HEK293 (cell line): ENCODE measurements around the gene RTN1.

ENCODE experiments used
- CTCF ChIA-PET: fragments of 350-600 bp; formaldehyde crosslinking; extraction: SDS; loops from one replicate; lab custom pipeline; 2021; ENCODE audit warnings: antibody characterized with exemption; lab: Yijun Ruan, JAX
- POLR2A ChIA-PET: fragments of 300-600 bp; formaldehyde crosslinking; extraction: SDS; loops from one replicate; lab custom pipeline; 2020; ENCODE audit warnings: antibody characterized with exemption, inconsistent platforms; lab: Yijun Ruan, JAX
- H3K27ac ChIP-seq: fragments of 200-500 bp; sonication (Bioruptor generic); 2 replicates; pipeline ENCODE4 v1.5.1; 2014; ENCODE audit warnings: low read depth, low read length, control low read depth, inconsistent platforms; ENCODE audit errors: extremely low read depth
- H3K36me3 ChIP-seq, 2 experiments: fragments of 200-500 bp in 1 of 2; sonication (Bioruptor generic) in 1 of 2; 1 replicate in 1 of 2; 2 replicates in 1 of 2; pipeline ENCODE4 v1.5.1; 2014 to 2017; ENCODE audit warnings: inconsistent platforms in 2 of 2, low read length in 2 of 2; ENCODE audit not compliant: control insufficient read depth in 2 of 2, insufficient read depth in 1 of 2
- H3K4me1 ChIP-seq: fragments of 200-500 bp; sonication (Bioruptor generic); 2 replicates; pipeline ENCODE4 v1.5.1; 2014; ENCODE audit warnings: mild to moderate bottlenecking, low read length, inconsistent platforms; ENCODE audit not compliant: control insufficient read depth, insufficient read depth
- H3K4me3 ChIP-seq: 2 replicates; pipeline ENCODE4 v1.5.1; 2011; ENCODE audit warnings: low read depth, mild to moderate bottlenecking, control low read depth, low read length, moderate library complexity
- H3K9me3 ChIP-seq: fragments of 200-500 bp; sonication (Bioruptor generic); 2 replicates; pipeline ENCODE4 v1.5.1; 2014; ENCODE audit warnings: low read depth, low read length, inconsistent platforms; ENCODE audit not compliant: control insufficient read depth, insufficient read depth
- OSR2 ChIP-seq: fragments of 450-650 bp; formaldehyde crosslinking; IDR thresholded peaks from 2 replicates; pipeline ENCODE4 v1.5.1; 2016; ENCODE audit warnings: missing biosample characterization, missing genetic modification characterization
- REPIN1 ChIP-seq: fragments of 450-650 bp; formaldehyde crosslinking; IDR thresholded peaks from 2 replicates; pipeline ENCODE4 v1.5.1; 2017; ENCODE audit warnings: missing biosample characterization, missing genetic modification characterization, low read depth
- SALL2 ChIP-seq: fragments of 450-650 bp; formaldehyde crosslinking; IDR thresholded peaks from 2 replicates; pipeline ENCODE4 v1.5.0; 2017; ENCODE audit warnings: missing biosample characterization, mild to moderate bottlenecking, missing genetic modification characterization, borderline replicate concordance
- ZFP37 ChIP-seq: fragments of 450-650 bp; formaldehyde crosslinking; IDR thresholded peaks from 2 replicates; pipeline ENCODE4 v1.5.1; 2016; ENCODE audit warnings: missing biosample characterization, missing genetic modification characterization
- ZIC2 ChIP-seq: fragments of 450-650 bp; formaldehyde crosslinking; IDR thresholded peaks from 2 replicates; pipeline ENCODE4 v1.5.1; 2016; ENCODE audit warnings: missing biosample characterization, missing genetic modification characterization
- ZNF112 ChIP-seq: fragments of 450-650 bp; formaldehyde crosslinking; IDR thresholded peaks from 2 replicates; pipeline ENCODE4 v1.5.0; 2017; ENCODE audit warnings: missing biosample characterization, missing genetic modification characterization
- ZNF157 ChIP-seq: fragments of 450-650 bp; formaldehyde crosslinking; IDR thresholded peaks from 2 replicates; pipeline ENCODE4 v1.5.1; 2016; ENCODE audit warnings: missing biosample characterization, missing genetic modification characterization
- ZNF324 ChIP-seq: fragments of 450-650 bp; formaldehyde crosslinking; IDR thresholded peaks from 2 replicates; pipeline ENCODE4 v1.5.1; 2016; ENCODE audit warnings: missing biosample characterization, missing genetic modification characterization
- ZNF350 ChIP-seq: fragments of 450-650 bp; formaldehyde crosslinking; IDR thresholded peaks from 2 replicates; pipeline ENCODE4 v1.5.0; 2017; ENCODE audit warnings: missing biosample characterization, mild to moderate bottlenecking, missing genetic modification characterization
- ZNF510 ChIP-seq: fragments of 450-650 bp; formaldehyde crosslinking; IDR thresholded peaks from 2 replicates; pipeline ENCODE4 v1.5.1; 2018; ENCODE audit warnings: mild to moderate bottlenecking, missing genetic modification characterization, missing biosample characterization; ENCODE audit not compliant: insufficient replicate concordance
- ZNF521 ChIP-seq: fragments of 450-650 bp; formaldehyde crosslinking; IDR thresholded peaks from 2 replicates; pipeline ENCODE4 v1.5.1; 2017; ENCODE audit warnings: missing biosample characterization, mild to moderate bottlenecking, missing genetic modification characterization
- ZNF548 ChIP-seq: fragments of 450-650 bp; formaldehyde crosslinking; IDR thresholded peaks from 2 replicates; pipeline ENCODE4 v1.5.1; 2016; ENCODE audit warnings: missing biosample characterization, missing genetic modification characterization
- ZNF610 ChIP-seq: fragments of 450-650 bp; formaldehyde crosslinking; IDR thresholded peaks from 2 replicates; pipeline ENCODE4 v1.5.1; 2016; ENCODE audit warnings: missing biosample characterization, missing genetic modification characterization, borderline replicate concordance
- ZNF768 ChIP-seq: fragments of 450-650 bp; formaldehyde crosslinking; IDR thresholded peaks from 2 replicates; pipeline ENCODE4 v1.5.1; 2018; ENCODE audit warnings: missing biosample characterization, mild to moderate bottlenecking, missing genetic modification characterization
- TF ChIP-seq, protein P1 (sequence below): fragments of 450-650 bp; formaldehyde crosslinking; IDR thresholded peaks from 2 replicates; pipeline ENCODE4 v1.5.1; 2016; ENCODE audit warnings: missing biosample characterization, missing genetic modification characterization
- TF ChIP-seq, protein P2 (sequence below): fragments of 450-650 bp; formaldehyde crosslinking; IDR thresholded peaks from 2 replicates; pipeline ENCODE4 v1.5.1; 2016; ENCODE audit warnings: missing biosample characterization, missing genetic modification characterization
- TF ChIP-seq, protein P3 (sequence below): fragments of 450-650 bp; formaldehyde crosslinking; IDR thresholded peaks from 2 replicates; pipeline ENCODE4 v1.5.1; 2016; ENCODE audit warnings: missing biosample characterization, missing genetic modification characterization
- TF ChIP-seq, protein P4 (sequence below): fragments of 450-650 bp; formaldehyde crosslinking; IDR thresholded peaks from 2 replicates; pipeline ENCODE4 v1.5.1; 2017; ENCODE audit warnings: missing biosample characterization, missing genetic modification characterization

The RTN1 gene

DNA sequence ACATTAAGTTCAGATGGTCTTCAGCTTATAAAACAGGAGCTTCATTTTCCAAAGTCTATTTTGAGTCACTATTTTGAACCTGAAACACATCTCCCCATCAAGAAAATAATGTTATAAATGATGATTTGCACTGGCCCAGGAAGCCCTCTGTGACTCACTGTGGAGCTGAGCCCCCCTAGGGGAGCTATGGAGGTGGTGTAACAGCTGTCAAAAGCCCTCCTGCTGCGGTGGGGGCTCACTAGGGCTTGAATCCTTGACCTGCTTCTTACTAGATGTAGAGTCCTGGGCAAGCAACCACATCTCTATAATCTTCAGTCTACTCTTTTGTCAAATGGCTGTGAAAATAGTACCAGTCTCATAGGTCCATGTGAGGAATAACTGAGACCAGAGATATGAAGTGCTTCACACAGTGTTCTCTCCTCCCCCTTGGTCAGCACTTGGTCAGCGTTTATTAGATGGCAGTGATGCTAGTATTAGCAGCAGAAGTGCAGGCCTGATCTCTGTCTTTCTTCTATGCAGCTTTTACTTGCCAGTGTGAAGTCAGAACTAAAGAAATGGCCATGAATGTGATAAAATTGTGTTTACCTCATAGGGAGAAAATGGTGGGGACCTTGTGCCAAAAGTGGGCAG, 83.4 kb downstream of the RTN1 start:
- H3K4me1 ChIP-seq: 0 out of 2 replicates have a peak, but pooled peaks cover 2% of the 10 kb centered on the region
- H3K27ac ChIP-seq: no peak overlapping the region
- ChIA-PET CTCF (interaction anchor here (0.6 to 1.9 kb wide), 2 partner anchors 10 to 13 kb away, joined by 3 to 9 read pairs; no protein-coding TSS in a partner anchor), POLR2A (no interaction called here)
- no peaks in the 10 kb centered on the region for H3K9me3 ChIP-seq
- TF ChIP-seq ZNF157 (tag by site-specific recombination): no peak
- TF ChIP-seq, protein P1, sequence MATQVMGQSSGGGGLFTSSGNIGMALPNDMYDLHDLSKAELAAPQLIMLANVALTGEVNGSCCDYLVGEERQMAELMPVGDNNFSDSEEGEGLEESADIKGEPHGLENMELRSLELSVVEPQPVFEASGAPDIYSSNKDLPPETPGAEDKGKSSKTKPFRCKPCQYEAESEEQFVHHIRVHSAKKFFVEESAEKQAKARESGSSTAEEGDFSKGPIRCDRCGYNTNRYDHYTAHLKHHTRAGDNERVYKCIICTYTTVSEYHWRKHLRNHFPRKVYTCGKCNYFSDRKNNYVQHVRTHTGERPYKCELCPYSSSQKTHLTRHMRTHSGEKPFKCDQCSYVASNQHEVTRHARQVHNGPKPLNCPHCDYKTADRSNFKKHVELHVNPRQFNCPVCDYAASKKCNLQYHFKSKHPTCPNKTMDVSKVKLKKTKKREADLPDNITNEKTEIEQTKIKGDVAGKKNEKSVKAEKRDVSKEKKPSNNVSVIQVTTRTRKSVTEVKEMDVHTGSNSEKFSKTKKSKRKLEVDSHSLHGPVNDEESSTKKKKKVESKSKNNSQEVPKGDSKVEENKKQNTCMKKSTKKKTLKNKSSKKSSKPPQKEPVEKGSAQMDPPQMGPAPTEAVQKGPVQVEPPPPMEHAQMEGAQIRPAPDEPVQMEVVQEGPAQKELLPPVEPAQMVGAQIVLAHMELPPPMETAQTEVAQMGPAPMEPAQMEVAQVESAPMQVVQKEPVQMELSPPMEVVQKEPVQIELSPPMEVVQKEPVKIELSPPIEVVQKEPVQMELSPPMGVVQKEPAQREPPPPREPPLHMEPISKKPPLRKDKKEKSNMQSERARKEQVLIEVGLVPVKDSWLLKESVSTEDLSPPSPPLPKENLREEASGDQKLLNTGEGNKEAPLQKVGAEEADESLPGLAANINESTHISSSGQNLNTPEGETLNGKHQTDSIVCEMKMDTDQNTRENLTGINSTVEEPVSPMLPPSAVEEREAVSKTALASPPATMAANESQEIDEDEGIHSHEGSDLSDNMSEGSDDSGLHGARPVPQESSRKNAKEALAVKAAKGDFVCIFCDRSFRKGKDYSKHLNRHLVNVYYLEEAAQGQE (tag by site-specific recombination): peak; percentile 52; the same call in 1 of the 2 replicates
- no peaks in the 10 kb centered on the region for H3K36me3 ChIP-seq
- no peak overlapping the region for H3K4me3 ChIP-seq

DNA sequence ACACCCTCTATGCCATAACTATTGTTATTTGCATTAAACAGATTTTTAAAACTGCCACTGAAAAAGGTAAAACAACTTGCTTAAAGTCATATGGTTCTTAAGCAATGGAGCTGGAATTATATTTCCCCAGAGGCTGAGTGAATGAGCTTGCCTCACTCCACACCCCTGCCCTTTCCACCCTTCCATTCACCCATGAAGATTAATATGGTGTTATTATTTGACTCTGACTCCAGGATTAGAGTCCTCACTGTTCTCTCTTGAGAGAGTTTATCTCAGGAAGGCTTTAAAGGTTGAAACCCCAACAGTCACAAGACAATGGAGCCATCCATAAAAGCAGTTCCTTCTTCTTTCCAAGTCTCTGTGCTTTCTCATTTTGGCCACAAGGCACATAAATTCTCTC, 84.9 kb downstream of the RTN1 start:
- Histone ChIP-seq H3K4me1 (0 out of 2 replicates have a peak, but pooled peaks cover 3% of the 10 kb centered on the region), H3K36me3 (no peaks in the 10 kb centered on the region), H3K27ac (no peak overlapping the region), H3K9me3 (no peaks in the 10 kb centered on the region), H3K4me3 (no peak overlapping the region)
- CTCF ChIA-PET: interaction anchor here (1.9 kb wide), 1 partner anchor 11 kb away, joined by 9 read pairs; no protein-coding TSS in a partner anchor
- POLR2A ChIA-PET: no interaction called here
- TF ChIP-seq ZNF350 (tag by site-specific recombination) (no peak), ZNF768 (tag by site-specific recombination) (no peak), ZNF610 (tag by site-specific recombination) (no peak), ZNF521 (no peak), ZNF112 (no peak), SALL2 (no peak), ZNF324 (no peak), REPIN1 (tag by site-specific recombination) (no peak), ZNF510 (tag by site-specific recombination) (no peak), ZFP37 (tag by site-specific recombination) (no peak)
- TF ChIP-seq, protein P2, sequence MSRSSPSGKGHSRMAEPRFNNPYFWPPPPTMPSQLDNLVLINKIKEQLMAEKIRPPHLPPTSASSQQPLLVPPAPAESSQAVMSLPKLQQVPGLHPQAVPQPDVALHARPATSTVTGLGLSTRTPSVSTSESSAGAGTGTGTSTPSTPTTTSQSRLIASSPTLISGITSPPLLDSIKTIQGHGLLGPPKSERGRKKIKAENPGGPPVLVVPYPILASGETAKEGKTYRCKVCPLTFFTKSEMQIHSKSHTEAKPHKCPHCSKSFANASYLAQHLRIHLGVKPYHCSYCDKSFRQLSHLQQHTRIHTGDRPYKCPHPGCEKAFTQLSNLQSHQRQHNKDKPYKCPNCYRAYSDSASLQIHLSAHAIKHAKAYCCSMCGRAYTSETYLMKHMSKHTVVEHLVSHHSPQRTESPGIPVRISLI: no peak
- TF ChIP-seq, protein P3, sequence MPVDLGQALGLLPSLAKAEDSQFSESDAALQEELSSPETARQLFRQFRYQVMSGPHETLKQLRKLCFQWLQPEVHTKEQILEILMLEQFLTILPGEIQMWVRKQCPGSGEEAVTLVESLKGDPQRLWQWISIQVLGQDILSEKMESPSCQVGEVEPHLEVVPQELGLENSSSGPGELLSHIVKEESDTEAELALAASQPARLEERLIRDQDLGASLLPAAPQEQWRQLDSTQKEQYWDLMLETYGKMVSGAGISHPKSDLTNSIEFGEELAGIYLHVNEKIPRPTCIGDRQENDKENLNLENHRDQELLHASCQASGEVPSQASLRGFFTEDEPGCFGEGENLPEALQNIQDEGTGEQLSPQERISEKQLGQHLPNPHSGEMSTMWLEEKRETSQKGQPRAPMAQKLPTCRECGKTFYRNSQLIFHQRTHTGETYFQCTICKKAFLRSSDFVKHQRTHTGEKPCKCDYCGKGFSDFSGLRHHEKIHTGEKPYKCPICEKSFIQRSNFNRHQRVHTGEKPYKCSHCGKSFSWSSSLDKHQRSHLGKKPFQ: no peak

DNA sequence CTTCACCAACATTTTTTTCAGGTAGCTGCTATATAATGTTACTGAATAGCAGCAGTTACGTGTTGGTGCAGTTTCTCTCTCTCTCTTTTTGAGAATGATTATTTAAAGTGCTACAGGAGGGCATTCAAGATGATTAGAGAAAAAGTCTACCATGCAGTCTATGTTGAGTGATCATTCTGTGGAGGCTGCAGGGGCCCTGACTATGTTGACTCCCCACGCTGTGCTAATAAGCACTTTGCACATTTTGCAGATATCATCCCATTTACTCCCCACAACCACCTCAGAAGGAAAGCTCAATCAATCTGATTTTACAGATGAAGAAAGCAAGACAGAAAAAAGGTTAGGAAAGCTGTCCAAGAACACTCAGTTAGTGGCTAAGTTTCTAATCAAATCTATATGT, 87.8 kb downstream of the RTN1 start:
- ChIA-PET CTCF (no interaction called here), POLR2A (no interaction called here)
- TF ChIP-seq OSR2 (tag by site-specific recombination) (peak; percentile 30; the same call in 1 of the 2 replicates), ZIC2 (peak; percentile 28; the same call in 1 of the 2 replicates), ZNF548 (tag by site-specific recombination) (no peak)
- TF ChIP-seq, protein P4, sequence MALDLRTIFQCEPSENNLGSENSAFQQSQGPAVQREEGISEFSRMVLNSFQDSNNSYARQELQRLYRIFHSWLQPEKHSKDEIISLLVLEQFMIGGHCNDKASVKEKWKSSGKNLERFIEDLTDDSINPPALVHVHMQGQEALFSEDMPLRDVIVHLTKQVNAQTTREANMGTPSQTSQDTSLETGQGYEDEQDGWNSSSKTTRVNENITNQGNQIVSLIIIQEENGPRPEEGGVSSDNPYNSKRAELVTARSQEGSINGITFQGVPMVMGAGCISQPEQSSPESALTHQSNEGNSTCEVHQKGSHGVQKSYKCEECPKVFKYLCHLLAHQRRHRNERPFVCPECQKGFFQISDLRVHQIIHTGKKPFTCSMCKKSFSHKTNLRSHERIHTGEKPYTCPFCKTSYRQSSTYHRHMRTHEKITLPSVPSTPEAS: no peak
- H3K4me3 ChIP-seq: no peak overlapping the region
- H3K9me3 ChIP-seq: no peaks in the 10 kb centered on the region
- H3K27ac ChIP-seq: no peak overlapping the region
- H3K4me1 ChIP-seq: 0 out of 2 replicates have a peak, but pooled peaks cover 3% of the 10 kb centered on the region
- H3K36me3 ChIP-seq: no peaks in the 10 kb centered on the region
